GM23338 (cell line): ENCODE measurements around the gene FLNC.

Experiments used
- CREB1 ChIP-seq: fragments of 250-450 bp; sonication (Bioruptor Pico); IDR thresholded peaks from 2 replicates; pipeline ENCODE4 v1.5.0; 2020; ENCODE audit warnings: low read depth, mild to moderate bottlenecking, moderate library complexity
- CTCF ChIP-seq, 2 experiments: fragments of 200-600 bp in 1 of 2; sonication (generic) in 1 of 2; conservative IDR thresholded peaks; 2 replicates each; pipeline versions ENCODE4 v1.5.1 to v1.6.1; 2016 to 2017; ENCODE audit warnings: antibody characterized with exemption in 2 of 2, low read depth in 2 of 2, mild to moderate bottlenecking in 2 of 2, moderate library complexity in 1 of 2
- EZH2 ChIP-seq: fragments of 200-600 bp; sonication (generic); IDR thresholded peaks from one replicate; pipeline ENCODE4 v1.8.0; 2017; ENCODE audit warnings: antibody characterized with exemption, mild to moderate bottlenecking, low read depth; ENCODE audit not compliant: unreplicated experiment
- EZH2phosphoT487 ChIP-seq: fragments of 200-600 bp; sonication (generic); IDR thresholded peaks from one replicate; pipeline ENCODE4 v1.8.1; 2018; ENCODE audit warnings: antibody characterized with exemption; ENCODE audit not compliant: unreplicated experiment
- POLR2AphosphoS5 ChIP-seq: IDR thresholded peaks from 2 replicates; pipeline ENCODE4 v1.6.1; 2016; ENCODE audit warnings: antibody characterized with exemption, low read depth
- ZNF331 ChIP-seq: fragments of 250-450 bp; sonication (Bioruptor Pico); IDR thresholded peaks from 2 replicates; pipeline ENCODE4 v1.5.0; 2020; ENCODE audit warnings: low read depth, mild to moderate bottlenecking, moderate library complexity
- ZNF462 ChIP-seq: fragments of 250-450 bp; sonication (Bioruptor Pico); IDR thresholded peaks from 2 replicates; pipeline ENCODE4 v1.5.0; 2020; ENCODE audit warnings: mild to moderate bottlenecking, moderate library complexity

GRCh38 chr7:128859232-128860157, 29.3 kb downstream of the FLNC start:
- TF ChIP-seq CTCF (conservative IDR thresholded peaks at IDR 0.05; ENCODE audit: low read depth in 2 of 2) = no peak
- TF ChIP-seq POLR2AphosphoS5 = no peak
- TF ChIP-seq EZH2 = no peak
- no peak for TF ChIP-seq EZH2phosphoT487
- no peak for TF ChIP-seq ZNF331 (CRISPR knock-in tag)
- TF ChIP-seq CREB1 (CRISPR knock-in tag) = no peak
- TF ChIP-seq ZNF462 (CRISPR knock-in tag) = no peak
